Measurements from ENCODE around the gene KPTN.
A peak's percentile ranks its signal among the peaks of the same experiment; 100 is the strongest.

The KPTN gene

DNA sequence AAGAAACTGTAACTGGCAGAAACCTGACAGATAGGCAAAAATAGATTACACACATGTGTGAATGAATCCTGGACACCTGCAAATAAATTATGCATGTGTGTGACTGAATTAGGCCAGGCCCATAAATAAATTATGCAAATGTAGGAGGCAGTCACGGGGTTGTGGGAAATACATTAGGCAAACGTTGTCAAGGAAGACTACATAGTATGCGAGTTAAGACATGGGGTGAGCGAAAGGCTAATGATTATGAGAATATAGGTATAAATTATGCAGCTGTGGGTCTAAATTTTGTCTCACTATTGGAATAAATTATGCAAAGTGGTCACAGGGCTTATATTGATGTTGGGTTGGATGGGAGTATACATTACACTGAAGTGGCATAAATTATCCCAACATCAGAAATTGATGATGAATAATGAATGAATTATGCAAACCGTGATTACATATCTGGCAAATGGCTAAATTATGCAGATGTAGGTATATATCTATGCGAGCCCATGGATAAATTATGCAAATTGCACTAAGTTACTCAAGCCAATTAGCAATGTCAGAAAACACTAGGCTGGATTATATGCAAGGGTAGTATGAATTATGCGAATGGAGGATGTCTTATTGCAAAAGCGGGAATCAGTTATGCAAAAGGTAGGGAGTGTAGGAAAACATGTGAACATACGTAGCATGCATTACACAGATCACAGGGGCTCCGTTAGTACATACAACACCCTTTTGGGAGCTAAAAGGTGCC lies 19.2 kb downstream of the KPTN start:
- no peak for DNase-seq (ENCODE audit: low read depth, low spot score)
- Histone ChIP-seq H3K4me3 (ENCODE audit: insufficient read length, low read depth) (no peak overlapping the region), H3K9me3 (ENCODE audit: insufficient read depth, low read length) (no peaks in the 10 kb centered on the region), H3K4me1 (ENCODE audit: insufficient read depth, insufficient read length) (peaks cover 5% of the 10 kb centered on the region), H3K36me3 (ENCODE audit: insufficient read depth, insufficient read length, low read length) (no peaks in the 10 kb centered on the region), H3K27me3 (ENCODE audit: insufficient read depth, insufficient read length) (no peaks in the 10 kb centered on the region), H3K9ac (ENCODE audit: insufficient read length, low read depth) (no peak overlapping the region)
- no peak for TF ChIP-seq ZNF274 (IDR thresholded peaks at IDR 0.05; ENCODE audit: low read depth, low read length)
- TF ChIP-seq YY1 (IDR thresholded peaks at IDR 0.05; ENCODE audit: insufficient read depth, insufficient read length) = no peak
- no peak for TF ChIP-seq SUZ12 (IDR thresholded peaks at IDR 0.05; ENCODE audit: extremely low read depth, insufficient read depth, insufficient read length)

DNA sequence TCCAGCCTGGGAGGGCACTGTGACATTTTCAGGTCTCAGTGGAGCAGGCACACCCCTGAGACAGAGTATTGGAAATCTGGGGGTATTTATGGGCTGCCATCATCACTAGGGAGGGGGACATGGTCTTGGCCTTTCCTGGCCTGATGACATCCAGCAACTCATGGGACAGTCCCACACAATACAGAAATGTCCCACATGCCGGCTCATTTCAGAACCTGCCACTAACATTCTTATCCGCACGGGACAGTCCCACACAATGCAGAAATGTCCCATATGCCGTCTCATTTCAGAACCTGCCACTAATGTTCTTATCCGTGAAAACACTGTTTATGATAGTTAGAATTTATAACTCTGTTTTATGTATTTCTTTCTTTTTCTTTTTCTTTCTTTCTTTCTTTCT lies 22.1 kb downstream of the KPTN start:
- no peak for DNase-seq (ENCODE audit: low read depth, low spot score)
- Histone ChIP-seq H3K27me3 (ENCODE audit: insufficient read depth, insufficient read length) (no peaks in the 10 kb centered on the region), H3K4me3 (ENCODE audit: insufficient read length, low read depth) (no peak overlapping the region), H3K4me1 (ENCODE audit: insufficient read depth, insufficient read length) (no peaks in the 10 kb centered on the region), H3K9ac (ENCODE audit: insufficient read length, low read depth) (no peak overlapping the region), H3K36me3 (ENCODE audit: insufficient read depth, insufficient read length, low read length) (no peaks in the 10 kb centered on the region), H3K9me3 (ENCODE audit: insufficient read depth, low read length) (no peaks in the 10 kb centered on the region)
- TF ChIP-seq SUZ12 (IDR thresholded peaks at IDR 0.05; ENCODE audit: extremely low read depth, insufficient read depth, insufficient read length) (no peak), ZNF274 (IDR thresholded peaks at IDR 0.05; ENCODE audit: low read depth, low read length) (no peak)

DNA sequence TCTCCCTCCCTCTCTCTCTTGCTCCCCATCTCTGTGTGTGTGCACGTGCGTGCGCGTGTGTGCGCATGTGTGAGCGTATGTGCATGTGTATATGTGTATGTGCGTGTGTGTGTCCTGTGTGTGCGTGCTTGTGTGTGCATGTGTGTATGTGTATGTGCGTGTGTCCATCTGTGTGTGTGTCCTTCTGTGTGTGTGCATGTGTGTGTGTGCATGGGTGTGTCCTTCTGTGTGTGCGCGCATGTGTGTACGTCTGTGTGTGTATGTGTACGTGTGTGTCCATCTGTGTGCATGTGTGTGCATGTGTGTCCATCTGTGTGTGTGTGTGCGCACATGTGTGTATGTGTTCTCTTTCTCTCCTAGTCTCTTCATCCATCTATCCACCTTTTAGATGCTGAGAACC lies 24.5 kb downstream of the KPTN start:
- H3K4me1 ChIP-seq (ENCODE audit: insufficient read depth, insufficient read length) = no peaks in the 10 kb centered on the region
- H3K36me3 ChIP-seq (ENCODE audit: insufficient read depth, insufficient read length, low read length) = no peaks in the 10 kb centered on the region
- H3K9me3 ChIP-seq (ENCODE audit: insufficient read depth, low read length) = no peaks in the 10 kb centered on the region
- TF ChIP-seq YY1 (IDR thresholded peaks at IDR 0.05; ENCODE audit: insufficient read depth, insufficient read length) = no peak
- TF ChIP-seq SUZ12 (IDR thresholded peaks at IDR 0.05; ENCODE audit: extremely low read depth, insufficient read depth, insufficient read length) = no peak
- no peak for TF ChIP-seq ZNF274 (IDR thresholded peaks at IDR 0.05; ENCODE audit: low read depth, low read length)
- no peak for DNase-seq (ENCODE audit: low read depth, low spot score)
- H3K4me3 ChIP-seq (ENCODE audit: insufficient read length, low read depth) = no peak overlapping the region
- H3K27me3 ChIP-seq (ENCODE audit: insufficient read depth, insufficient read length) = no peaks in the 10 kb centered on the region
- H3K9ac ChIP-seq (ENCODE audit: insufficient read length, low read depth) = no peak overlapping the region

- Histone ChIP-seq H3K27me3 (ENCODE audit: insufficient read depth, insufficient read length) (no peaks in the 10 kb centered on the region), H3K4me1 (ENCODE audit: insufficient read depth, insufficient read length) (no peaks in the 10 kb centered on the region), H3K4me3 (ENCODE audit: insufficient read length, low read depth) (no peak overlapping the region), H3K9me3 (ENCODE audit: insufficient read depth, low read length) (no peaks in the 10 kb centered on the region), H3K36me3 (ENCODE audit: insufficient read depth, insufficient read length, low read length) (no peaks in the 10 kb centered on the region), H3K9ac (ENCODE audit: insufficient read length, low read depth) (no peak overlapping the region)
- no peak for DNase-seq (ENCODE audit: low read depth, low spot score)
- TF ChIP-seq ZNF274 (IDR thresholded peaks at IDR 0.05; ENCODE audit: low read depth, low read length) (no peak), YY1 (IDR thresholded peaks at IDR 0.05; ENCODE audit: insufficient read depth, insufficient read length) (no peak), SUZ12 (IDR thresholded peaks at IDR 0.05; ENCODE audit: extremely low read depth, insufficient read depth, insufficient read length) (no peak)
These were observed 25.3 kb downstream of the KPTN start for GRCh38 chr19:47458672-47459071.

GRCh38 chr19:47456721-47457474 lies 27.1 kb downstream of the KPTN start:
- Histone ChIP-seq H3K9ac (ENCODE audit: insufficient read length, low read depth) (no peak overlapping the region), H3K27me3 (ENCODE audit: insufficient read depth, insufficient read length) (no peaks in the 10 kb centered on the region), H3K4me1 (ENCODE audit: insufficient read depth, insufficient read length) (no peaks in the 10 kb centered on the region), H3K9me3 (ENCODE audit: insufficient read depth, low read length) (no peaks in the 10 kb centered on the region), H3K4me3 (ENCODE audit: insufficient read length, low read depth) (no peak overlapping the region), H3K36me3 (ENCODE audit: insufficient read depth, insufficient read length, low read length) (no peaks in the 10 kb centered on the region)
- no peak for DNase-seq (ENCODE audit: low read depth, low spot score)
- no peak for TF ChIP-seq SUZ12 (IDR thresholded peaks at IDR 0.05; ENCODE audit: extremely low read depth, insufficient read depth, insufficient read length)
- TF ChIP-seq YY1 (IDR thresholded peaks at IDR 0.05; ENCODE audit: insufficient read depth, insufficient read length) = no peak
- TF ChIP-seq ZNF274 (IDR thresholded peaks at IDR 0.05; ENCODE audit: low read depth, low read length) = no peak

DNA sequence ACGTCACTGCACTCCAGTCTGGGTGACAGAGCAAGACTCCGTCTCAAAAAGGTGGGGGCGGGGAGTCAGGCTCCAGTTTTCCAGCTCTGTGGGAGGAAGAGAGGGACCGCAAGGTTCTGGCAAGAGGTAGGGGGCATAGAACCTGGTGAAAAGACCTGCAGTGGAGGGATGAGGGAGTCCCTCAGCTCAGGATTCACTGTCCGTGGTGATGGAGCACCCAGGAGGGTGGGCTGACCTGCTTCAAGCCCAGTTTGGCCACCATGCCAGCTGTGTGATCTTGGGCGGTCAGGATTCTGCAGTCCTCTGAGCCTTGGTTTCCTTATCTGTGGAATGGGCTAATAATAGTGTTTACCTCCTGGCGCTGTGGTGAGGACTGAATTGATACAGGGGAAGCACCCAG lies 33.5 kb downstream of the KPTN start:
- no peaks in the 10 kb centered on the region for H3K36me3 ChIP-seq (ENCODE audit: insufficient read depth, insufficient read length, low read length)
- H3K9me3 ChIP-seq (ENCODE audit: insufficient read depth, low read length) = no peaks in the 10 kb centered on the region
- no peak overlapping the region for H3K9ac ChIP-seq (ENCODE audit: insufficient read length, low read depth)
- no peak for DNase-seq (ENCODE audit: low read depth, low spot score)
- TF ChIP-seq SUZ12 (IDR thresholded peaks at IDR 0.05; ENCODE audit: extremely low read depth, insufficient read depth, insufficient read length) = no peak
- TF ChIP-seq YY1 (IDR thresholded peaks at IDR 0.05; ENCODE audit: insufficient read depth, insufficient read length) = no peak
- TF ChIP-seq ZNF274 (IDR thresholded peaks at IDR 0.05; ENCODE audit: low read depth, low read length) = no peak
- H3K4me3 ChIP-seq (ENCODE audit: insufficient read length, low read depth) = no peak overlapping the region
- peaks cover 2% of the 10 kb centered on the region for H3K4me1 ChIP-seq (ENCODE audit: insufficient read depth, insufficient read length)
- H3K27me3 ChIP-seq (ENCODE audit: insufficient read depth, insufficient read length) = peaks cover 8% of the 10 kb centered on the region

GRCh38 chr19:47448360-47448727 lies 35.7 kb downstream of the KPTN start:
- H3K27me3 ChIP-seq (ENCODE audit: insufficient read depth, insufficient read length) = peaks cover 17% of the 10 kb centered on the region

More at GRCh38 chr19:47448360-47448727, 35.7 kb downstream of the KPTN start:
- no peaks in the 10 kb centered on the region for H3K36me3 ChIP-seq (ENCODE audit: insufficient read depth, insufficient read length, low read length)
- no peaks in the 10 kb centered on the region for H3K9me3 ChIP-seq (ENCODE audit: insufficient read depth, low read length)
- H3K4me3 ChIP-seq (ENCODE audit: insufficient read length, low read depth) = peak overlapping the region; percentile 65
- no peak for DNase-seq (ENCODE audit: low read depth, low spot score)
- H3K4me1 ChIP-seq (ENCODE audit: insufficient read depth, insufficient read length) = peaks cover 2% of the 10 kb centered on the region
- H3K9ac ChIP-seq (ENCODE audit: insufficient read length, low read depth) = peak overlapping the region; percentile 80
- no peak for TF ChIP-seq ZNF274 (IDR thresholded peaks at IDR 0.05; ENCODE audit: low read depth, low read length)
- no peak for TF ChIP-seq YY1 (IDR thresholded peaks at IDR 0.05; ENCODE audit: insufficient read depth, insufficient read length)
- no peak for TF ChIP-seq SUZ12 (IDR thresholded peaks at IDR 0.05; ENCODE audit: extremely low read depth, insufficient read depth, insufficient read length)
